Stomach (tissue), 4 donors: ENCODE measurements around the gene CPSF4L.

Experiments used
- CTCF ChIP-seq, 7 experiments: fragments of 450-650 bp in 4 of 7; fragments of 200-600 bp in 3 of 7; sonication (generic) in 3 of 7; IDR thresholded peaks; one replicate each; pipeline ENCODE4 v1.5.1; 2016 to 2019; ENCODE audit warnings: antibody characterized with exemption in 7 of 7, control low read depth in 2 of 7, mild to moderate bottlenecking in 1 of 7
- EP300 ChIP-seq: sonication (generic); formaldehyde crosslinking; IDR thresholded peaks from one replicate; pipeline ENCODE4 v1.6.1; 2017; ENCODE audit warnings: antibody characterized with exemption
- POLR2A ChIP-seq, 4 donors: fragments of 450-650 bp; IDR thresholded peaks; one replicate each; pipeline ENCODE4 v1.6.1; 2016; ENCODE audit warnings: antibody characterized with exemption in 4 of 4, control low read depth in 2 of 4, mild to moderate bottlenecking in 1 of 4, moderate library complexity in 1 of 4

DNA sequence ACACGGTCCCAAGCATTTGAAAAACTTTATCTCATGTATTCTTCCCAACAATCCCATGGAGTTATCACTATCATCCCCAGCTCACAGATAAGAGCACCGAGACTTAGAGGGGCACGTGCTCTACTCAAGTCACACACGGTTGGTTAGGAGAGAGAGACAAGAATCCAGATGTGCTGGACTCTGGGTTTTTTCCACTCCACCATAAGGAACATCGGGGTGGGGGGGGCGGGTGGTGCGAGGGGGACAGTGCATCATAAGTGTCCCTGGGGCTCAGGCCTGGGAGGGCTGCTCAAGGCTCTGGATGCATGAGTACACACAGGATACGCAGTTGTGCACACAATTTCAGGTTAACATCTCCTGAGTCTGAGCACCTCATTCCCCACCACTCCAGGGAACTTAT, 42.8 kb upstream of the CPSF4L start:
- TF ChIP-seq CTCF (IDR thresholded peaks at IDR 0.05) (no peak), POLR2A (IDR thresholded peaks at IDR 0.05) (no peak), EP300 (no peak)
